B cell (primary cell): Measurements from ENCODE around the gene FNDC7. TPM values are rescaled to one million over a fixed set of nuclear protein-coding genes. Genes with fewer than 3 reads are reported as not detected.

Experiments
- ATAC-seq: fragments of 200-7000 bp; cut with Tn5 transposase; one replicate; pipeline ENCODE4 v1.10.0; 2021; ENCODE audit warnings: low read depth, mild to moderate bottlenecking, moderate number of reproducible peaks, moderate library complexity
- CTCF ChIA-PET: fragments of 350-600 bp; sonication (Branson Sonifier 250); formaldehyde crosslinking; loops from one replicate; lab custom pipeline; 2021; ENCODE audit warnings: antibody characterized with exemption, inconsistent platforms; lab: Charles Lee
- POLR2A ChIA-PET: fragments of 350-600 bp; sonication (Branson Sonifier 250); formaldehyde crosslinking; loops from one replicate; lab custom pipeline; 2021; ENCODE audit warnings: antibody characterized with exemption; lab: Charles Lee
- DNase-seq: peaks from one replicate; pipeline ENCODE4 v3.0.0; 2013
- H2AFZ ChIP-seq: 2 replicates; pipeline ENCODE4 v1.6.1; 2012; ENCODE audit warnings: mild to moderate bottlenecking, low read depth, low read length; ENCODE audit not compliant: insufficient read depth, poor library complexity, severe bottlenecking
- H3K27ac ChIP-seq, 2 donors: 1 replicate in 1 of 2; 2 replicates in 1 of 2; pipeline ENCODE4 v1.5.1; 2012 to 2013; ENCODE audit warnings: low read length in 2 of 2, mild to moderate bottlenecking in 2 of 2, moderate library complexity in 1 of 2
- H3K27me3 ChIP-seq, 4 experiments: fragments of 200-600 bp in 1 of 4; sonication (generic) in 1 of 4; replicated peaks in 1 of 4; 1 replicate in 2 of 4; 2 replicates in 2 of 4; pipeline versions ENCODE4 v1.6.1 to v1.7.0; 2013 to 2016; ENCODE audit warnings: low read length in 3 of 4, mild to moderate bottlenecking in 2 of 4, mixed read lengths in 1 of 4, moderate library complexity in 1 of 4; ENCODE audit not compliant: insufficient read depth in 4 of 4, control insufficient read depth in 3 of 4; ENCODE audit errors: control extremely low read depth in 1 of 4
- H3K36me3 ChIP-seq, 2 experiments: replicated peaks in 1 of 2; 1 replicate in 1 of 2; 2 replicates in 1 of 2; pipeline versions ENCODE4 v1.6.1 to v1.7.1; 2013; ENCODE audit warnings: low read length in 1 of 2; ENCODE audit not compliant: insufficient read depth in 2 of 2, control insufficient read depth in 1 of 2; ENCODE audit errors: control extremely low read depth in 1 of 2, extremely low read depth in 1 of 2
- H3K4me1 ChIP-seq, 2 donors: fragments of 200-600 bp in 1 of 2; sonication (generic) in 1 of 2; 1 replicate in 1 of 2; 2 replicates in 1 of 2; pipeline versions ENCODE4 v1.5.1 to v1.6.1; 2013 to 2017; ENCODE audit warnings: low read length in 2 of 2; ENCODE audit not compliant: control insufficient read depth in 2 of 2, insufficient read depth in 2 of 2
- H3K4me2 ChIP-seq: replicated peaks from 2 replicates; pipeline ENCODE3; 2012; ENCODE audit warnings: mild to moderate bottlenecking, low read depth, low read length; ENCODE audit not compliant: poor library complexity, severe bottlenecking
- H3K4me3 ChIP-seq, 5 experiments: fragments of 200-600 bp in 1 of 5; sonication (generic) in 1 of 5; 1 replicate in 3 of 5; 2 replicates in 2 of 5; pipeline versions ENCODE4 v1.5.1 to v1.7.0; 2011 to 2016; ENCODE audit warnings: low read length in 4 of 5, mild to moderate bottlenecking in 4 of 5, low read depth in 2 of 5, control low read depth in 1 of 5, moderate library complexity in 1 of 5; ENCODE audit not compliant: insufficient read depth in 1 of 5; ENCODE audit errors: control extremely low read depth in 1 of 5, extremely low read depth in 1 of 5
- H3K79me2 ChIP-seq: fragments of 200-600 bp; sonication (generic); one replicate; pipeline ENCODE4 v1.6.0; 2016; ENCODE audit warnings: low read length; ENCODE audit not compliant: control insufficient read depth, insufficient read depth
- H3K9ac ChIP-seq: fragments of 200-600 bp; sonication (generic); 2 replicates; pipeline ENCODE4 v1.6.1; 2017; ENCODE audit warnings: mild to moderate bottlenecking, low read length, moderate library complexity
- H3K9me3 ChIP-seq, 3 donors: one replicate each; pipeline versions ENCODE4 v1.6.1 to v1.7.1; 2013; ENCODE audit warnings: low read length in 2 of 3; ENCODE audit not compliant: control insufficient read depth in 2 of 3, insufficient read depth in 1 of 3; ENCODE audit errors: control extremely low read depth in 1 of 3
- H4K20me1 ChIP-seq: 2 replicates; pipeline ENCODE4 v1.6.0; 2012; ENCODE audit warnings: mild to moderate bottlenecking, low read length; ENCODE audit not compliant: insufficient read depth, control insufficient read depth, poor library complexity, severe bottlenecking
- H3K27ac Mint-ChIP-seq: one replicate; pipeline ENCODE4 v1.8.0; 2021; ENCODE audit warnings: mixed read lengths
- H3K27me3 Mint-ChIP-seq: one replicate; pipeline ENCODE4 v1.8.0; 2021; ENCODE audit warnings: mixed read lengths
- H3K4me1 Mint-ChIP-seq: one replicate; pipeline ENCODE4 v1.8.0; 2021; ENCODE audit warnings: mixed read lengths
- H3K4me3 Mint-ChIP-seq: one replicate; pipeline ENCODE4 v1.8.0; 2021; ENCODE audit warnings: mixed read lengths
- H3K9me3 Mint-ChIP-seq: one replicate; pipeline ENCODE4 v1.8.0; 2022; ENCODE audit warnings: mixed read lengths; ENCODE audit not compliant: insufficient read depth
- CTCF ChIP-seq: fragments of 200-600 bp; IDR thresholded peaks from one replicate; pipeline ENCODE4 v1.8.0; 2022; ENCODE audit warnings: antibody characterized with exemption, mild to moderate bottlenecking
- EZH2 ChIP-seq: IDR thresholded peaks from 2 replicates; pipeline ENCODE4 v1.6.1; 2012; ENCODE audit warnings: borderline replicate concordance, low read depth, mild to moderate bottlenecking, moderate library complexity, low read length; ENCODE audit not compliant: insufficient read depth, poor library complexity, severe bottlenecking
- WGBS: methylation state at CpG from one replicate; pipeline ENCODE4 v1.1.5; 2013; ENCODE audit warnings: missing lambda C conversion rate; ENCODE audit not compliant: insufficient coverage; 5-methylcytosine and 5-hydroxymethylcytosine counted together
- intact Hi-C: fragments of 100-400 bp; cut with micrococcal nuclease; formaldehyde crosslinking; loops from one replicate; pipeline ENCODE4 v1.10.0; 2022
- polyA plus RNA-seq: library from polyadenylated mRNA; depleted of rRNA; stranded (reverse); fragments of >200 nt; gene quantifications from 2 replicates; pipeline ENCODE4 v1.2.3, GENCODE V29; 2012
- total RNA-seq, 2 donors: library from RNA; stranded (reverse); fragments of 120-200 nt in 1 of 2; gene quantifications; 1 replicate in 1 of 2; 2 replicates in 1 of 2; pipeline versions ENCODE4 v1.2.3 to v1.2.4, GENCODE V29; 2013 to 2022

Gene FNDC7
- total and polyA plus RNA-seq, 2 donors (not counting 1 experiment from before 2014, with no cell fraction given) = 0.17 TPM; not detected in 1

GRCh38 chr1:108668777-108669176 is 43.9 kb upstream of the FNDC7 start:
- no peak overlapping the region for H3K27ac ChIP-seq
- Mint-ChIP-seq H3K4me3 (no peak overlapping the region), H3K4me1 (no peaks in the 10 kb centered on the region), H3K27me3 (peaks cover 6% of the 10 kb centered on the region), H3K27ac (no peak overlapping the region), H3K9me3 (no peaks in the 10 kb centered on the region)
- H3K4me3 ChIP-seq = no peak overlapping the region
- no peak overlapping the region for H2AFZ ChIP-seq
- no peak overlapping the region for H3K4me2 ChIP-seq
- H3K36me3 ChIP-seq = no peaks in the 10 kb centered on the region
- ATAC-seq (no peak), DNase-seq (no peak)
- TF ChIP-seq EZH2 = no peak
- no peak for TF ChIP-seq CTCF
- ChIA-PET CTCF (no interaction called here), POLR2A (no interaction called here)
- no peaks in the 10 kb centered on the region for H3K79me2 ChIP-seq
- no peak overlapping the region for H3K9ac ChIP-seq
- peaks cover 0 to 11% (median 2%) of the 10 kb centered on the region in 4 experiments for H3K27me3 ChIP-seq
- H4K20me1 ChIP-seq = no peaks in the 10 kb centered on the region
- intact Hi-C loops = no loop called here
- no peaks in the 10 kb centered on the region for H3K9me3 ChIP-seq
- H3K4me1 ChIP-seq = no peaks in the 10 kb centered on the region

- POLR2A ChIA-PET = no interaction called here
- intact Hi-C loops = no loop called here
- Histone ChIP-seq H3K36me3 (no peaks in the 10 kb centered on the region), H3K27ac (no peak overlapping the region), H3K9ac (no peak overlapping the region), H3K4me3 (no peak overlapping the region), H3K4me1 (no peaks in the 10 kb centered on the region), H3K4me2 (no peak overlapping the region), H2AFZ (no peak overlapping the region), H3K79me2 (no peaks in the 10 kb centered on the region), H3K27me3 (peaks cover 0 to 11% (median 2%) of the 10 kb centered on the region in 4 experiments), H3K9me3 (no peaks in the 10 kb centered on the region), H4K20me1 (no peaks in the 10 kb centered on the region)
- Mint-ChIP-seq H3K27ac (no peak overlapping the region), H3K4me3 (no peak overlapping the region), H3K4me1 (no peaks in the 10 kb centered on the region), H3K9me3 (no peaks in the 10 kb centered on the region), H3K27me3 (peaks cover 10% of the 10 kb centered on the region)
- no peak for DNase-seq
- ATAC-seq = no peak
- TF ChIP-seq EZH2 = no peak
- TF ChIP-seq CTCF = no peak
- CTCF ChIA-PET = no interaction called here
- WGBS = 67% methylated on average over 1 of the region's 7 CpGs
Measured at GRCh38 chr1:108669679-108670078, 43.0 kb upstream of the FNDC7 start.
